ENCODE measurements around the gene TNRC18. TPM values are rescaled to one million over a fixed set of nuclear protein-coding genes. Genes with fewer than 3 reads are reported as not detected.

Gene TNRC18
- polyA plus RNA-seq, 1 of the 3 experiments (the other 2 are of a cell fraction), result 34.4 TPM

GRCh38 chr7:5276611-5277010, 147.0 kb downstream of the TNRC18 start:
- ChIA-PET POLR2A (interaction anchor here (0.7 to 1.0 kb wide), 3 partner anchors 8 to 114 kb away, joined by 3 to 4 read pairs (median 3); no protein-coding TSS in a partner anchor), CTCF (interaction anchor here (1.0 to 2.2 kb wide), 4 partner anchors 8 to 174 kb away, joined by 3 to 13 read pairs (median 6); no protein-coding TSS in a partner anchor)
- no peak overlapping the region for H3K4me2 ChIP-seq
- no peak overlapping the region for H3K9ac ChIP-seq
- no peaks in the 10 kb centered on the region for H3K9me2 ChIP-seq
- H3K36me3 ChIP-seq (replicated peaks in 1 of 2; ENCODE audit: control insufficient read depth in 1 of 2, insufficient read depth in 2 of 2, low read length in 1 of 2), result no peaks in the 10 kb centered on the region
- peaks cover 7% of the 10 kb centered on the region; the same call in 1 of the 2 replicates for H3K27me3 ChIP-seq (ENCODE audit: insufficient read depth)
- no peaks in the 10 kb centered on the region for H3K79me2 ChIP-seq (ENCODE audit: insufficient read depth)
- no peaks in the 10 kb centered on the region for H3K9me3 ChIP-seq
- H3K4me3 ChIP-seq (ENCODE audit: low read depth in 2 of 2, low read length in 1 of 2), result no peak overlapping the region
- no peak overlapping the region for H2AFZ ChIP-seq (ENCODE audit: low read depth)
- DNase-seq, result peak; percentile 86
- peaks cover 22% of the 10 kb centered on the region for H3F3A ChIP-seq (replicated peaks; ENCODE audit: insufficient read depth)
- WGBS (ENCODE audit: low lambda C conversion rate), result 34% methylated on average over 15 of the region's 15 CpGs
- peaks cover 0 to 25% of the 10 kb centered on the region in 2 experiments; a peak in 1 of 4 replicates for H3K4me1 ChIP-seq (ENCODE audit: control insufficient read depth in 1 of 2, insufficient read depth in 2 of 2, low read depth in 1 of 2, low read length in 1 of 2)
- no peaks in the 10 kb centered on the region for H4K20me1 ChIP-seq (ENCODE audit: insufficient read depth)
- H3K27ac ChIP-seq (ENCODE audit: low read depth in 2 of 2, low read length in 1 of 2), result peak overlapping the region in 1 of 2 experiments; percentile 97; a peak in 2 of 4 replicates
- TF ChIP-seq GABPA (IDR thresholded peaks at IDR 0.05; ENCODE audit: low read depth) (no peak), RXRA (IDR thresholded peaks at IDR 0.05; ENCODE audit: borderline replicate concordance, low read depth) (no peak), RAD21 (IDR thresholded peaks at IDR 0.05; ENCODE audit: low read length) (peak; percentile 42), IRF3 (IDR thresholded peaks at IDR 0.05; ENCODE audit: low read depth, low read length) (no peak), RCOR1 (IDR thresholded peaks at IDR 0.05; ENCODE audit: low read length) (peak; percentile 83), FOXJ3 (CRISPR knock-in tag; IDR thresholded peaks at IDR 0.05) (0 out of 2 replicates have a peak, but pooled peaks have one; percentile 59), NRF1 (IDR thresholded peaks at IDR 0.05; ENCODE audit: low read depth, low read length) (no peak), FOXM1 (IDR thresholded peaks at IDR 0.05; ENCODE audit: low read depth) (no peak), CTCF (IDR thresholded peaks at IDR 0.05) (no peak), REST (IDR thresholded peaks at IDR 0.05; ENCODE audit: low read depth, low read length) (no peak), JUND (IDR thresholded peaks at IDR 0.05) (no peak), CHD2 (IDR thresholded peaks at IDR 0.05; ENCODE audit: low read length, partially characterized antibody) (peak; percentile 93), PBX3 (IDR thresholded peaks at IDR 0.05) (no peak), NFIC (IDR thresholded peaks at IDR 0.05; ENCODE audit: borderline replicate concordance) (no peak), MEF2A (IDR thresholded peaks at IDR 0.05; ENCODE audit: borderline replicate concordance, low read depth) (no peak), MAX (IDR thresholded peaks at IDR 0.05; ENCODE audit: low read depth) (no peak), GATA2 (CRISPR knock-in tag; IDR thresholded peaks at IDR 0.05) (peak; percentile 86), TEAD4 (IDR thresholded peaks at IDR 0.05; ENCODE audit: borderline replicate concordance, insufficient read depth) (no peak), SMC3 (IDR thresholded peaks at IDR 0.05; ENCODE audit: low read depth, low read length) (peak; percentile 17; the same call in 1 of the 2 replicates), MXI1 (IDR thresholded peaks at IDR 0.05; ENCODE audit: low read depth, low read length) (peak; percentile 56; the same call in 1 of the 2 replicates), USF2 (IDR thresholded peaks at IDR 0.05; ENCODE audit: borderline replicate concordance, low read depth, low read length) (no peak), EP300 (IDR thresholded peaks at IDR 0.05; ENCODE audit: borderline replicate concordance in 1 of 2, low read depth in 1 of 2, low read length in 1 of 2) (peak in 1 of 2 experiments; percentile 84; a peak in 2 of 4 replicates), RFX5 (IDR thresholded peaks at IDR 0.05; ENCODE audit: low read length) (peak; percentile 32; the same call in 1 of the 2 replicates), YY1 (IDR thresholded peaks at IDR 0.05; ENCODE audit: low read depth) (no peak), TAF1 (IDR thresholded peaks at IDR 0.05; ENCODE audit: borderline replicate concordance, low read depth, low read length) (no peak), ELF1 (IDR thresholded peaks at IDR 0.05) (no peak)

Data from SK-N-SH (cell line).